Measurements from ENCODE around the gene MEGF11.

MEGF11 gene

DNA sequence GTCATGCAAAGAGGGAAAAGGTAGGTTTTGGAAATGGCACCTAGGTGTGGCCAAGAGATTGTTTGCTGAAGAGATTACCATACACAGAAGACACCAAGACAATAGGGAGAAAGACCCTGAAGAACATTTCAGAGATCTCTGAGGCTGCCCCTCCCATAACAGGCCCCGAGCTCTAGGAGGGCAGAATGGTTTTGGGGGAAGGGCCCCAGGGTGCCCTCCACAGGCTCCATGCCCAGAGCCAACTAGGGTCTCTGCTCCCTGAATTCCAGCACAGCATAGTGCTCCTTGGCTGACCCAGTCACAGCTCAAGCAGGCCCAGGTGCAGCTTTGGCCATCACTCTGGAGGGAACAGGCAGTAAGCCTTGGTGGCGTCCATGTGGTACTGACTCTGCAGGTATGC is 220.4 kb downstream of the MEGF11 start:
- TF ChIP-seq, protein P1, sequence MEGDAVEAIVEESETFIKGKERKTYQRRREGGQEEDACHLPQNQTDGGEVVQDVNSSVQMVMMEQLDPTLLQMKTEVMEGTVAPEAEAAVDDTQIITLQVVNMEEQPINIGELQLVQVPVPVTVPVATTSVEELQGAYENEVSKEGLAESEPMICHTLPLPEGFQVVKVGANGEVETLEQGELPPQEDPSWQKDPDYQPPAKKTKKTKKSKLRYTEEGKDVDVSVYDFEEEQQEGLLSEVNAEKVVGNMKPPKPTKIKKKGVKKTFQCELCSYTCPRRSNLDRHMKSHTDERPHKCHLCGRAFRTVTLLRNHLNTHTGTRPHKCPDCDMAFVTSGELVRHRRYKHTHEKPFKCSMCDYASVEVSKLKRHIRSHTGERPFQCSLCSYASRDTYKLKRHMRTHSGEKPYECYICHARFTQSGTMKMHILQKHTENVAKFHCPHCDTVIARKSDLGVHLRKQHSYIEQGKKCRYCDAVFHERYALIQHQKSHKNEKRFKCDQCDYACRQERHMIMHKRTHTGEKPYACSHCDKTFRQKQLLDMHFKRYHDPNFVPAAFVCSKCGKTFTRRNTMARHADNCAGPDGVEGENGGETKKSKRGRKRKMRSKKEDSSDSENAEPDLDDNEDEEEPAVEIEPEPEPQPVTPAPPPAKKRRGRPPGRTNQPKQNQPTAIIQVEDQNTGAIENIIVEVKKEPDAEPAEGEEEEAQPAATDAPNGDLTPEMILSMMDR (conservative IDR thresholded peaks at IDR 0.05), result no peak
- no peak overlapping the region for H3K27ac ChIP-seq

DNA sequence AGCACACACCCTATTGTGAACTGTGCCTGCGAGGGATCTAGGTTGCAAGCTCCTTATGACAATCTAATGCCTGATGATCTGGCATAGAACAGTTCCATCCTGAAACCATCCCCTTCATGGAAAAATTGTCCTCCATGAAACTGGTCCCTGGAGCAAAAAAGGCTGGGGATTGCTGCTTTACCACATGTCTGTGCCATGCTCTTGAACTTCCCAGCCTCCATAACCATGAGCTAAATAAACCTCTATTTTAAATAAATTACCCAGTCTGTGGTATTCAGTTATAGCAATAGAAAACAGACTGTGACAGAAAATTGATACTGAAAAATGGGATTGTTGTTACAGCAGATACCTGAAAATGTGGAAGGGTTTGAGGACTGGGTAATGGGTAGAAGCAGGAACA is 221.5 kb downstream of the MEGF11 start:
- TF ChIP-seq, protein P1 (conservative IDR thresholded peaks at IDR 0.05), result no peak
- H3K27ac ChIP-seq, result no peak overlapping the region

DNA sequence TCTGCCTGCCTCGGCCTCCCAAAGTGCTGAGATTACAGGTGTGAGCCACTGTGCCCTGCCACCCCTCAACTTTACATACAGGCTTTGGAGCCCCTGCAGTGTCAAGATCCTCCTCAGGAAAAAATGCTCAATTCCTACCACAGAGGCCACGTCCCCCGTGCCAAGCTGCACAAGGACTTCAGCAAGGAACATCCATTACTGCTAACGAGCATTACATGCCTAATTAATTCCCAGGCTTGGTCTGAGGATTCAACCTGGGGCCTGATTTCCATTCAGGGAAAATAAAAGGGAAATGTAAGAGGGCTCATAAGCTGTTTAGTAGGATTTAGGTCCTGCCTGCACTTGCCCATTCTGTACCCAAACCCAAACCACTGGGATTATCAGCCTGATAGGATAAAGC is 222.9 kb downstream of the MEGF11 start:
- H3K27ac ChIP-seq, result no peak overlapping the region
- TF ChIP-seq, protein P1 (conservative IDR thresholded peaks at IDR 0.05), result no peak

DNA sequence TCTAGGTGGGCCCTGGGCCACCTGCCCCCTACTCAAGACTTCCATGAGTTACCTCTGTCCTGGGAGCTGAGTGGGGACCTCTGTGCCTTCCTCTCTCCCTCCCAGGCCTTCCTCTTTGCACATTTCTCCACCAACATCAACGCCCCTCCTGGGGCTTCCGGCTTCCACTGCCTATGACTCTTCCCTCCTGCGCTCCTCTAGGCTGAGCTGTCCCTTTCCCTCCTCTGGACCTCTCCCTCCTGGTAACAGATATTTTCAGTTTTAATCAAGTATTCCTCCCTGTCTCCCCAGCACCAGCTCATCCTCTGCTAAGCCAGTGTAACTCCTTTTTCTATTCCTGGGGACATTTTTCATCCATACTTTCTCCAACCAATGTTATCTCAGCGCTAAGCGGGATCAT is 223.9 kb downstream of the MEGF11 start:
- TF ChIP-seq, protein P1 (conservative IDR thresholded peaks at IDR 0.05), result no peak
- no peak overlapping the region for H3K27ac ChIP-seq

DNA sequence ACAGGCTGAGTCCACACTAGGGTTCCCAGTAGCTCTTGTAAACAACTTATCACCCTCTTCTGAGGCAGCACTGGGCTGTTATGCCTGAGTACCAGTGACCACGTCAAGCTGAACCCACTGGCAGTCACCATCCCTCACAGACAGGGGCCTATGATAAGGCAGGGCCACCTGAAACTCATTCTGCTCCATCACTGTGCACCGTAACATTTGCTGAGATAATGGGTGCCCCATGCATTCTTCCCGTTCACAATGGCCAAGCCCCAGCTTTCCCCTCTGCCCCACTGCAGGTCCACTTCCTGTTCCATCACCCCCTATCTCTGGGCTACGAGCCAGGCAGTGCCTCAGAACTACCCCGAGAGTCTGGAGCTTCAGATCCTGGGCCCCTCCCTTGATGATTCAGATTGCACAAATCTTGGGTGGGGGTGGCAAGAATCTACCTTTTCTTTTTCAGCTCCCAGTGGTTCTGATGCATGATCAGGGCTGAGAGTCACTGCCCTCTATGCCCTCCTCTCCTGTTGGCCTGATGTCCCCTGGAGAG is 226.2 kb downstream of the MEGF11 start:
- no peak overlapping the region for H3K27ac ChIP-seq
- TF ChIP-seq, protein P1 (conservative IDR thresholded peaks at IDR 0.05), result no peak

DNA sequence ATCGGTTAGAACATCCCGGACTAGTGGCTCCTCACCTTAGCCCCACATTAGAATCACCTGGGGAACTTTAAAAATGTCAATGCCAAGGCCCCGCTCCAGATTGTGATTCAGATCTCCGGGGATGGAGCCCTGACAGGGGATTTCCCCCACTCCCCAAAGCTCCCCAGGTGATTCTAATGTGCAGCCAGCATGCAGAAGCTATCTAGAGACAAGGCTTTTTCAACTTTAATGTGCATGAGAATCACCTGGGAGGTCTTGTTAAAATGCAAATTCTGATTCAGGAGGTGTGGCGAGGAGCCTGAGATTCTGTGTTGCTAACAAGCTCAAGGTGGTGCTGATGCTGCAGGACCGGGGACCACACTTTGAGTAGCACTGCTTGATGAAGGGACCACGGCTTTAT is 227.6 kb downstream of the MEGF11 start:
- TF ChIP-seq, protein P1 (conservative IDR thresholded peaks at IDR 0.05), result no peak
- H3K27ac ChIP-seq, result no peak overlapping the region

DNA sequence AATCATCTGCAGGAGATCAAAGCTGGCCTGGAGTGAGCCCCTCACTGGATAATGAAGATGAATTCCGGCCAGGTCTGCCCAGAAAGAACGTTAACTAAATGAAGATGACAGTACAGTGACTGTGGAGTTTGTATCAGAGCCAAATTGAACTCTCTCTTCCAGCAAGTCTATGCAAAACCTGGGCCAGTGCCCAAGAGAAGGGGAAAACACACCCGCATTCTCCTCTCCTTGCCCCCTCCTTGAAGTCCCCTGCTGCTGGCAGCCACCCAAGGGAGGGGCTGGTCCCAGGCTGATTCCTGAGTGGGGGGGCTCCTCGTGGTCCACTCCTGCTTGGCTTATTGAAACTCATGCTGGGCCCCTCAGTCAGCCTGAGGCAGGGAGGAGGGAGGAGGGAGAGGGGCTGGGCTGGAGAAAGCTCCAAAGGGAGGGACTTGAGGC is 228.5 kb downstream of the MEGF11 start:
- TF ChIP-seq, protein P1 (conservative IDR thresholded peaks at IDR 0.05), result no peak
- H3K27ac ChIP-seq, result no peak overlapping the region; the same call in 1 of the 2 replicates
